HG02678 (cell line): ENCODE results near the gene CCDC27.
"Not testable (repeated sequence)": the region's sequence is repeated elsewhere in the genome, so short reads cannot be mapped to it uniquely, and the experiment has no call there.

Source experiments
- ATAC-seq: cut with Tn5 transposase; IDR thresholded peaks from one replicate; pipeline ENCODE4 v1.9.1; 2021; ENCODE audit warnings: mild to moderate bottlenecking, moderate library complexity; ENCODE audit not compliant: unreplicated experiment

The CCDC27 gene

GRCh38 chr1:3735027-3735681 lies 17.1 kb upstream of the CCDC27 start:
- ATAC-seq: no peak

- no peak for ATAC-seq
Observed at GRCh38 chr1:3735688-3736087, 16.6 kb upstream of the CCDC27 start.

GRCh38 chr1:3736131-3736561 lies 16.1 kb upstream of the CCDC27 start:
- no peak for ATAC-seq

- ATAC-seq: no peak
Observed at GRCh38 chr1:3736708-3737107, 15.5 kb upstream of the CCDC27 start.

- no peak for ATAC-seq
Observed at GRCh38 chr1:3738943-3739342, 13.3 kb upstream of the CCDC27 start.

GRCh38 chr1:3740042-3740441 lies 12.2 kb upstream of the CCDC27 start:
- ATAC-seq: no peak

- ATAC-seq: no peak
Observed at GRCh38 chr1:3740752-3741151, 11.5 kb upstream of the CCDC27 start.

GRCh38 chr1:3741566-3742438 lies 10.4 kb upstream of the CCDC27 start:
- ATAC-seq: no peak

- no peak for ATAC-seq
Observed at GRCh38 chr1:3742439-3743298, 9.6 kb upstream of the CCDC27 start.

- no peak for ATAC-seq
Observed at GRCh38 chr1:3743421-3743820, 8.8 kb upstream of the CCDC27 start.

GRCh38 chr1:3743826-3744225 lies 8.4 kb upstream of the CCDC27 start:
- no peak for ATAC-seq

- ATAC-seq: no peak
Observed at GRCh38 chr1:3744646-3745045, 7.6 kb upstream of the CCDC27 start.

- ATAC-seq: no peak
Observed at GRCh38 chr1:3745071-3745470, 7.2 kb upstream of the CCDC27 start.

- ATAC-seq: no peak
Observed at GRCh38 chr1:3745590-3746381, 6.5 kb upstream of the CCDC27 start.

GRCh38 chr1:3746389-3746829 lies 5.8 kb upstream of the CCDC27 start:
- no peak for ATAC-seq

GRCh38 chr1:3746830-3747521 lies 5.3 kb upstream of the CCDC27 start:
- ATAC-seq: peak; percentile 92

- no peak for ATAC-seq
Observed at GRCh38 chr1:3747522-3747848, 4.8 kb upstream of the CCDC27 start.

GRCh38 chr1:3747903-3748302 lies 4.3 kb upstream of the CCDC27 start:
- no peak for ATAC-seq

GRCh38 chr1:3748316-3748900 lies 3.8 kb upstream of the CCDC27 start:
- ATAC-seq: not testable (repeated sequence)

- no peak for ATAC-seq
Observed at GRCh38 chr1:3749512-3749911, 2.7 kb upstream of the CCDC27 start.
